ENCODE results near the gene ERCC8.
"Not testable (repeated sequence)": the region's sequence is repeated elsewhere in the genome, so short reads cannot be mapped to it uniquely, and the experiment has no call there.

Gene ERCC8, protein sequence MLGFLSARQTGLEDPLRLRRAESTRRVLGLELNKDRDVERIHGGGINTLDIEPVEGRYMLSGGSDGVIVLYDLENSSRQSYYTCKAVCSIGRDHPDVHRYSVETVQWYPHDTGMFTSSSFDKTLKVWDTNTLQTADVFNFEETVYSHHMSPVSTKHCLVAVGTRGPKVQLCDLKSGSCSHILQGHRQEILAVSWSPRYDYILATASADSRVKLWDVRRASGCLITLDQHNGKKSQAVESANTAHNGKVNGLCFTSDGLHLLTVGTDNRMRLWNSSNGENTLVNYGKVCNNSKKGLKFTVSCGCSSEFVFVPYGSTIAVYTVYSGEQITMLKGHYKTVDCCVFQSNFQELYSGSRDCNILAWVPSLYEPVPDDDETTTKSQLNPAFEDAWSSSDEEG

DNA sequence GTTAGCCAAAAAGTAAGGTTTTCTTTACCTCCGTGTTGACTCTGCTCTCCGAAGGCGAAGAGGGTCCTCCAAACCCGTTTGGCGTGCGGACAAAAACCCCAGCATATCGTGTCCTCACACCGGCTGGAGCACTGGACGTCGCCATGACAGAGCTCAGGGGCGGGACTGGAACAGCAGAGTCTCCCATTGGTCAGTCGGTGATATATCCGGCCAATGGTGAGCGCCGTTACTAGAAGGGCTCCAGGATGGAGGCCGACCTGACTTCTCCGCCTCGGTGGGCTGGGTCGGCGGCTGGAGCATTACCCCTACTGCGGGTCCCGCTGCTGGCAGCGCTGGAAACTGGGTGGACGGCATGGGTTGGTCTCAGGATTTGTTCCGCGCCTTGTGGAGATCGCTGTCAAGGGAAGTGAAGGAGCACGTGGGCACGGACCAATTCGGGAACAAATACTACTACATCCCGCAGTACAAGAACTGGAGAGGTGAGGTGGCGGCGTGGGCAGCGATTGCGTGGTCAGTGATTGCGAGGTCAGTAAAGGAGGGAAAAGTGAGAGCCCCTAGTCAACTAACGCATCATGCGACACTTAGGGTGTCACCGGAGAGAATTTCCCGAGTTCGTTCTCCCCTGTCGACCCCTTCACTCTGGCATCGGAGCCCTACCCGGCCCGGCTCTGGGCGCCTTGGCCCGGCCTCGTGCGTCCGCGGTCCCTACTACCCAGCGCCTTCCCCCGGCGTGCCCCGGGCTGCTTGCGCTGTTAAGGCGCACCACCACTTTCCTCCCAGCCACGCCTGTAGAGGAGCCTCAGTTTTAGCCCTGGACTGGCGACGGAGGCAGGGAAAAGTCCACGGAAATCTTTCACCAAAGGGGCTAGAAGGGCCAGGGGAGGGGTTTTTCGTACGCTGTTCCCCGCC, at the start of gene ERCC8, which contains the start of gene NDUFAF2:
TSS of gene ERCC8 (minus strand) at position 167 of the 909 bp plus-strand sequence. CDS start at position 105, 62 bp downstream.
TSS of gene NDUFAF2 (plus strand) at position 302 of the 909 bp plus-strand sequence. CDS start at position 353, 51 bp downstream.
- peak; percentile 75 to 76 for DNase-seq

DNA sequence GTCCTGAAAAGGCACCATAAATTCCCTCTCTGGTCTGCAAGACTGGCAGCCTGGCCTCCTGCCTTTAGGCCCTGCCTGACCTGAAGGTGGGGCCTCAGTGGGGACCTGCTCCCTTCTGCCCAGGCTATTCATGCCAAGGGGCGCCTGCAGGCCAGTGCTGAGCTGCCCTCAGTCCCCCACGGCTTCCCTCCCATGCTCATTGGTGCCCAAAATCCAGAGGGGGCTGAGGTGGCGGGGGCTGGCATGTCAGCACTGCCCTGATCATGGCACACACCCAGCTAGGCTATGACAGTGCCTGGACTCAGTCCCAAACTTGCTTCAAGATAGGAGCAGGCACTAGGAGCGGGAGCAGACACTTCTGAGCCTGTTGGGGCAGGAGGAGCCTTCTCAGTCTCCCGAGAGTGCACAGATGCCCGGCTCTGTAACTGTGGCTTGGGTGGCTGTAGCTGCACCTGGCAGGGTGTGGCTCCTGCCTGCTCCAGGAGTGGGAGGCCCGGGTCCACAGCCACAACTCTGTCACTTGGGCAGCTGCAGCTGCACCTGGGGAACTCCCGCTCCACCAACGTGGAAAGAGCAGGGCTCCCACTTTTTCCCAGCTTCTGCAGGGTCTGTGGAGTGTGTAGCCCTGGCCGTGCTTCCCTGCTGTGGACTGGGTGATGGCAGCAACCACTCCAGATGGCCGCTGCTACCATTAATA, 49.2 kb upstream of the ERCC8 start:
- DNase-seq, result no peak

DNA sequence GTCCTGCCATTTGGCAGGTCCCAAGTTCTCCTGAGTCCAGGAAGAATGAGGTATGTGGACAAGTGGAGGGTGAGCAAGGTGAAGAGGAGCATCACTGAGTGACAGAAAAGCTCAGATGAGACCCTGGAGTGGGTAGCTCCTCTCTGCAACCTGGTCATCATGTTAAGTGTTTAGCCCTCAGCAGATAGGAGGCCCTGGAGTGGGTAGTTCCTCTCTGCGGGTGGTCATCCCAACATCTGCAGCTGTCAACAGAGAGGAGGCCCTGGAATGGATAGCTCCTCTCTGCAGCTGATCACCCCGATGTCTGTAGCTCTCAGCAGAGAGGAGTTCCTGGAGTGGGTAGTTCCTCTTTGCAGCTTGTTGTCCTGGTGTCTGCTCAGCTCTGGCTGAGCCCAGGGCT, 48.6 kb upstream of the ERCC8 start:
- no peak for DNase-seq

DNA sequence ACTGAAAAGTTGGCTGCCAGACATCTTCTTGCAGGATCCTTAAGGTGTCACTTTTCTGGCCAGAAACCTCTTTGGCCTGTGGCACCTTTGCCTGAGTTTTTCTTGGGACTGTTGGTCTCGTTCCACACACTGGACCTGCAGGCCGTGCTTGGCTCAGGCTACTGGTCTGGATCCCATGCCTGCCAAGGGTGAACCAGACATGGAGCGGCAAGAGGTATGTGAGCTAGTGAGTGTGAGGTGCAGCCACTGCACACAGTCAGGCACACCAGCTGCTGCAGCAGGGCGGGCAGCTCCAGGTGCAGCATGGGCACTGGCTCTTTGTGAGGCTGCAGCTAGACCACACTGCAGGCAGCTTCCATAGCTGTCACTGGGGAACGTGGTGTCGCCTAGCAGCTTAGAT, 48.0 kb upstream of the ERCC8 start:
- no peak for DNase-seq

DNA sequence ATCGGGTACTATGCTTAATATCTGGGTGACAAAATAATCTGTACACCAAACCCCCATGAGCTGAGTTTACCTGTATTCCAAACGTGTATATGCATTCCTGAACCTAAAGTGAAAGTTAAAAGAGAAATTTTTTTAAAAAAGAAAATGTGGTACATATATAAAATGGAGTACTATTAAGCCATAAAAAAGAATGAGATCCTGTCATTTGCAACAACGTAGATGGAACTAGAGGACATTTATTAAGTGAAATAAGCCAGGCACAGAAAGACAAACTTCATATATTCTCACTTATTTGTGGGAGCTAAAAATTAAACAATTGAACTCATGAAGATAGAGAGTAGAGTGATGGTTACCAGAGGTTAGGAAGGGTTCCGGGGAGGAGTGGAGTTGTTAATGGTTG, 44.9 kb upstream of the ERCC8 start:
- DNase-seq, result no peak

DNA sequence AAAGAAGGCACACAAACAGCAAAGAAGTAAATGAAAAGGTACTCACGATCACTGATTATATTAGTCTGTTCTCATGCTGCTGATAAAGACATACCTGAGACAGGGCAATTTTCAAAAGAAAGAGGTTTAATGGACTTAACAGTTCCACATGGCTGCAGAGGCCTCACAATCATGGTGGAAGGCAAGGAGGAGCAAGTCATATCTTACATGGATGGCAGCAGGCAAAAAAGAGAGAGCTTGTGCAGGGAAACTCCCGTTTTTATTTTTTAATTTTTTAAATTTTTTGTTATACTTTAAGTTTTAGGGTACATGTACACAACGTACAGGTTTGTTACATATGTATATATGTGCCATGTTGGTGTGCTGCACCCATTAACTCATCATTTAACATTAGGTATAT, 37.3 kb upstream of the ERCC8 start:
- not testable (repeated sequence) for DNase-seq

DNA sequence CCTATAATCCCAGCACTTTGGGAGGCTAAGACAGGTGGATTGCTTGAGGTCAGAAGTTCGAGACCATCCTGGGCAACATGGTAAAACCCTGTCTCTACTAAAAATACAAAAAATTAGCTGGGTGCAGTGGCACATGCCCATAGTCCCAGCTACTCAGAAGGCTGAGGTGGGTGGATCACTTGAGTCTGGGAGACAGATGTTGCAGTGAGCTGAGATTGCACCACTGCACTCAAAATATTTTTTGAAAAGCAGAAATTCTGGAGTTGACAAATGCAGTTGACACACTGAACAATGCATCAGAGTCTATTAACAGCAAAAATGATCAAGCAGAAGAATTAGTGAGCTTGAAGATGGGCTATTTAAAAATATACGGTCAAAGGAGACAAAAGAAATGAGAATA, 35.6 kb upstream of the ERCC8 start:
- no peak for DNase-seq

DNA sequence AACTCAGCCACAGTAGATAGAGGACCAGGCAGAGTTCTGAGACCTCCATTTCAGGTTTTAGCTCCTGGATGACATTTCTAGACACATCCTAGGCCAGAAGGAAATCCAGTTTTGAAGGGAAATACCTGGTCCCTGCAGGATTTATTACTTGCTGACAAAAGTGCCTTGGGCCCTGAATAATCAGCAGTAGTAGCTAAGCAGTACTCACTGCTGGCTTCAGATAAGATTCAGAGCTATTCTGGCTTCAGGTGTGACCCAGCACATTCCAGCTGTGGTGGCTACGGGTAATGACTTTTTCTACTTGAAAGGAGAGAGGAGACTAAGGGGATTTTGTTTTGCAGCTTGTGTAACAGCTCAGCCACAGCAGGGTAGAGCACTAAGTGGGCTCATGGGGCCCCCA, 34.1 kb upstream of the ERCC8 start:
- no peak for DNase-seq

DNA sequence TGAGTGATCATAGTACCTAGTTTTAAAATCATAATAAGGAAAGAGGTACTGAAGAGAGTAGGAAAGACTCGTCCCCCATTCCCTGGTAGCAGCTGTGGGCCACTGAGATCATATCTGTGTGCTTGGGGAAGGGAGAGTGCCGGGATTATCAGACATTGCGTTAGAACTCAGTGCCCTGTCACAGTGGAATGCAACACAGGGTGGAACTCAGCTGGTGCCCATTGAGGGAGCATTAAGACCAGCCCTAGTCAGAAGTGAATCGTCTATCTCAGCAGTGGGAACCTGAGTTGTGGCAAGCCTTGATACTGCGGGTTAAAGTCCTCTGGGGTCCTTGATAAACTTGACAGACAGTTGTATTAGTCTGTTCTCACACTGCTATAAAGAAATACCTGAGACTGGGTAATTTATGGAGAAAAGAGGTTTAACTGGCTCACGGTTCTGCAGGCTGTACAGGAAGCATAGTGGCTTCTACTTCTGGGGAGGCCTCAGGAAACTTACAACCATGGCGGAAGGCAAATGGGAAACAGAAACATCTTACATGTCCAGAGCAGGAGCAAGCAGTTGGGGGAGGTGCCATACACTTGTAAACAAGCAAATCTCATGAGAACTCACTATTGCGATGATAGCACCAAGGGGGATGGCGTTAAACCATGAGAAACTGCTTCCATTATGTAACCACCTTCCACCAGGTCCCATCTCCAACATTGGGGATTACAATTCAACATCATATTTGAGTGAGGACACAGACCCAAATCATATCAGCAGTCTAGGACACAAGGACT, 33.3 kb upstream of the ERCC8 start:
- no peak for DNase-seq

DNA sequence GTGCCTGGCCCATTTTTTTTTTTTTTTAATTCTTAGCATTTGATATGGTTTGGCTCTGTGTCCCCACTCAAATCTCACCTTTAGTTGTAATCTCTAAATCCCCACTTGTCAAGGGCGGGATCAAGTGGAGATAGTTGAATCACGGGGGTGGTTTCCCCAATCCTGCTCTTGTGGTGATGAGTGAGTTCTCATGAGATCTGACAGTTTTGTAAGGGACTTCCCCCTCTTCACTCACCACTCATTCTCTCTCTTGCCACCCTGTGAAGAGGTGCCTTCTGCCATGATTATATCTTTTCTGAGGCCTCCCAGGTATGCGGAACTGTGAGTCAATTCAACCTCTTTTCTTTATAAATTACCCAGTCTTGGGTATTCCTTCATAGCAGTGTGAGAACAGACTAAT, 27.4 kb upstream of the ERCC8 start:
- peak; percentile 27 to 37 for DNase-seq

DNA sequence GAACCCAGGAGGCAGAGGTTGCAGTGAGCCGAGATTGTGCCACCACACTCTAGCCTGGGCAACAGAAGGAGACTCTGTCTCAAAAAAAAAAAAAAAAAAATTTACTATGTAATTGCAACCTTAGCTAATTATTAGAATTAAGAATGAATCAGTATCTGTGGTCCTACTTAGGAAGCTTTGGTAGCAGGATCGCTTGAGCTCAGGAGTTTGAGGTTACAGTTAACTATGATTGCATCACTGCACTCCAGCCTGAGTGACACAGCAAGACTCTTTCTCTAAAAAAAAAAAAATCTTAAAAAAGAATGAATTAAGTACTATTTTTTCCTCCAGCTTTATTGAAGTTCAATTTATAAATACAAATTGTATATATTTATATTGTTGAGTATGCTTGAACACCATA, 16.8 kb upstream of the ERCC8 start:
- no peak for DNase-seq

DNA sequence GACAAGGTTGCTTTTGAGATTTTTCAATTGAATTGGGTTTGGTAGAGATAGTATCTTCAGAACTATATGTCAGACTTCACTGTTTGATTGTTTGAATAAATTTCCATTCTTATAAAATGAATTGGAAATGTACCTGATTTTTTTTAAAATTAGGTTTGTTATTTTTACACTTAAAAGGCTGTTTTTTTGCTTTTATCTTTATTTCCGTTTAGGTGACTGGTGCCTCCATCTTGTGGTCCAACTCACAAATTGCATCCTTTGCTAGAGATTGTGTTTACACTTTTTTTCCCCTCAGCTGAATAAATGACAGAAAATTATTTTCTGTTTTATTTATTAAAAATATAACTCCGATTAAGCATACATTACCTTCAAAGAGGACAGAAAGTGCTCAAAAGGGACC, 15.7 kb upstream of the ERCC8 start:
- no peak for DNase-seq

DNA sequence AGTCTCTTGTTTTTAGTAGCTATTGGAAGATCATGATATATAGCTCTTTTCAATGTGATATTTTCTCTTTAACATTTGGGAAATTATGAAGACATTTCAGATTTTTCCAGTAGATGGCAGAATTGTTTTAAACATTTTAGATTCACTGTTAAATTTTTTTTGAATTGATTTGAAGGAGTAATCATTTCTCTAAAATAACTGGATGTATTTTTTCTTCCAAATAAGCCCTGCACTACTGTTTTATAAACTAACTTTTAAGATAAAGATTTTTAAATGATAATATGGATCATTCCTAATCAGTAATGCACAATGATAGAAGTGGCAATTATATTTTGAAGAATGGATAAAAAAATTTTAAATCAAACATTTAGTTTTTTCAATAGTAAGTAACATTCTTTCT, 14.3 kb upstream of the ERCC8 start:
- no peak for DNase-seq

DNA sequence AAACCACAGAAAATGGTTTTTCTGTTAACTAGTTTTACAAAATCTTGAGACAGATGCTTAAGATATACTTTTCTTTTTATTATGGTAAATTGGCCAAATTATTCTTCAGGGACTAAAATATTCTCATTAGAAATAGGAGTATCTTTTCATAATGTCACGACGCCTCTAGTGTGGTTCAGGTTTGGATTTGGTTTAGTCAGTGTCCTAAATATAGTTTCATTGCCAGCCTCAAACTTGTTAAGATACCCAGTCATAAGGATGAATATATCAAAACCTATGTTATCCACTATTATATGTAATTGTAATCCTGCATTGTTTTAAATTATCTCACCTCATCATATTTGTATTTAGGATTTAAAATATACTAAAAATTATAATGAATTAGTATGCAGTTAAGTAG, 13.8 kb upstream of the ERCC8 start:
- no peak for DNase-seq

DNA sequence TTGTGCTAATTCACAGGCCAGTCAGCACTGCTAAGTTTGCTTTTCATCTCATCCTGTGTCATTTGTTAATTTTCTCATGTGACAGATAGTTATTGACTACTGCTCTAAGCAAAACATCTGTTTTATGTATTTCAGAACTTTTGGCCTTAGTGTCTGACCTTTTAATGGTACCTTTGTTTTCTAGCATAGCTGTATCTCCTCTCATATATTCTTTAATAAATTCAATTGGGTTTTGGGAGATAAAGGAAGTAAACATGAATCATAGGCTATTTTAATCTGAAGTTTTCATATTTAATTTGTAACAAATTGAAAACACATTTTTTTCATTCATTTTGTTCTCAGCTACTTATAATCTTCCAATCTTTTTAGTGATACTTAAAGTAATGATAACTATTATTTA, 13.2 kb upstream of the ERCC8 start:
- no peak for DNase-seq

DNA sequence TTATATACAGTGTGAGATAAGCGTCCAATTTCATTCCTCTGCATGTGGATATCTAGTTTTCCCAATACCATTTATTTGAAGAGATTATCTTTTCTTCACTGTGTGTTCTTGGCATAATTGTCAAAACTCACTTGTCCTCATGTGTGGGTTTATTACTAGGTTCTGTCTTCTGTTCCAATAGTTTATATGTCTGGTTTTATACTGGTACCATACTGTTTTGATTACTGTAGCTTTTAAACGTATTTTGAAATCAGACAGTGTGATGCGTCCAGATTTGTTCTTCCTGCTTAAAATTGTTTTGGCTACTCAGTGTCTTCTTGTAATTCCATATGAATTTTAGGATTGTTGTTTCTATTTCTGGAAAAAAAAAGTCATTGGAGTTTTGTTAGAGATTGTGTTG, 10.4 kb upstream of the ERCC8 start:
- no peak for DNase-seq

DNA sequence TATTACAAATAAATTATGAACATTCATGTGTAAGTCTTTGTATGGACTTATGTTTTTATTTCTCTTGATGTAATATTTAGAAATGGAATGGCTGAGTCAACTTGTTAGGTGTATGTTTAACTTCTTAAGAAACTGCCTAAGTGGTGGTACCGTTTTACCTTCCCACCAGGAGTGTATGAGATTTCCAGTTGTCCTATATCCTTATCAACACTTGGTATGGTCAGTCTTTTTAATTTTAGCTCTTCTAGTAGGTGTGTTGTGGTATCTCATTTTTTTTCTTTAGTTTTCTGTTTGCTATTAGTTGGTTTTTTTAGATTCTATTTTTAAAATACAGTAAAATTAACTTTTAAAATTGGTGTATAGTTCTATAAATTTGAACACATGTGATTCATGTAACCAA, 3.9 kb upstream of the ERCC8 start:
- DNase-seq, result no peak

DNA sequence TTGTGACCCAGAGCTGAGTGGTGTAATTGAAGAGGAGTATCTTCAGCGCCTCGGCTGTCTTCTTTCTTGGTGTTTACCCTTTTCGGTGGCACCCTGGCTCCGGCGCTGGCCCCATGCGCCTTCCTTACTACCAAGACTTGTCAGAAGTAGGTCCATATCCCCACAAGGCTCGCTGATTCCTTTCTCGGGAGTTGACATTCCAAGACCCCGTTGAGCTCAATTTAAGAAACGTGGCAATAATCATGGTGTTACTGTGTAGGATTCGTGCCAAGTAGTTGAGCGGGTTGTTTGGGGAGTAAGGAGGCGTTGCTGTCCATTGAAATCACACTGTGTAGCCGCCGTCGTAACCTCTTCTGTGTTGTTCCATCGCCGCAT, 930 bp upstream of the ERCC8 start:
- DNase-seq, result peak in 1 of 2 donors; percentile 15

DNA sequence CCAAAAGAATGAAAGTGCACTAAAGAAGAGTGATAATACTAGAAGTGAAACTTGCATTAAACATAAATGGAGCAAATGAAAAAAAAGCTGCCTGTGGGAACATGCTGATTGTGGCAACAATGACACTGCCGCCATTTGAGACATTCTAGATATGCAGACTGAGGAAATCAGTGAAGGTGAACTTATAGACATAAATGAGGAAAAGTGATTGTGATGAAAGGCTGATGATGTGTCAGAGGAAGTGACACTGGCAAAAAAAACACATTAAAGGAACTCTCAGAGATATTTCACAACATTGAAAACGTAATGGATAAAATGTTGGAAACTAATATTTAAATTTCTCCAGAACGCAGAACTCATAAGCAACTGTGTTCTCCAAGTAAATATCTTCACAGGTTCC, 1.2 kb downstream of the ERCC8 start:
- DNase-seq, result no peak

DNA sequence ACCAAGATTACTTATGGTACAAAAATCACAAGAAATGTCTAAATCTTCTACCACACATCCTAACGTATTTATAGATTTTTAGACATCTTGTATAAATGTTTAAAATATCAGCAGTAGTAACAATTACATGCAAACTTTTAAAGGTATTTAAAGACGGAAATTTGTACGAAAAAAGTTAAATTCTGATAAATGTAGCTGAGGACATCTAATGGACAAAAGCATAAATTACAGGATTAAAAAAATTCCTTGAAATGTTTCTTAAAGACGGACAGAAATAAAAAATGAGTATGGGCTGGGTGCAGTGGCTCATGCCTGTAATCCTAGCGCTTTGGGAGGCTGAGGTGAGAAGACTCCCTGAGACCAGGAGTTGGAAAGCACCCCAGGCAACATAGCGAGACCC, 15.8 kb downstream of the ERCC8 start:
- DNase-seq, result no peak

DNA sequence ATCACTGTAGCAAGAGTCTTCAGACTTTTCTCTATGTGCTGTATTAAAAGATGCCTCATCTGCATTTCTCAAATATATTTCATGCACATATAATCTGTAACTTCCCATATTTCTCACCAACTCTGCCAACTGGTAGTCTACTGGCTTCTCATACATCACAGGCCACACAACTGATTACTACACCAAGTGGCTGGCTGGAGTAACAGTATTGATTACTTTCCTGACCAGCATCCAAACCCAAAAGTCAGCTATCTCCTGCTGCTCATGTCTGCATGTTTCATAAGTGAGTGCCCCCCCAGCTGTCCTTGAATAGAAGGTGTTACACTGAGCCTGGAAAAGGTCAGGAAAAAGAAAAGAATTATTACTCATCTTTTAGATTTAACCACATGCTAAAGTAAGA, 17.4 kb downstream of the ERCC8 start:
- no peak for DNase-seq

DNA sequence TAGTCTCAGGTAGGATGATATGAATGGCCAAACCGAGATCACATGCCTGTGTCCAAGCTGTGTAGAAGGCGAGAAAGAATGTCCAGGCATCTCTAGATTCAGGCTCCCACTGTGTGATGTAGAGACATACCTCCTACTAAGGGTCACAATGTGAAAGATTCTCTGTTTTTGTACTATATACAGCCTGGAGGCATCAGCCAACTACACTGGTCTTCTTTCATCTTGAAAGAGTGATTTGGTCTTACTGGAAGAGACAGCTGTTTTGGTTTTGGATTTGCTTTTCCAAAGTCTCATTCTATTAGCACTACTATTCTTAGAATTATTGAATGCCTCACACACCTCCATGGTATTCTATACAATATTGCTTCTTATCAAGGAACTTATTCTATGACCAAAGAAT, 26.4 kb downstream of the ERCC8 start:
- no peak for DNase-seq

DNA sequence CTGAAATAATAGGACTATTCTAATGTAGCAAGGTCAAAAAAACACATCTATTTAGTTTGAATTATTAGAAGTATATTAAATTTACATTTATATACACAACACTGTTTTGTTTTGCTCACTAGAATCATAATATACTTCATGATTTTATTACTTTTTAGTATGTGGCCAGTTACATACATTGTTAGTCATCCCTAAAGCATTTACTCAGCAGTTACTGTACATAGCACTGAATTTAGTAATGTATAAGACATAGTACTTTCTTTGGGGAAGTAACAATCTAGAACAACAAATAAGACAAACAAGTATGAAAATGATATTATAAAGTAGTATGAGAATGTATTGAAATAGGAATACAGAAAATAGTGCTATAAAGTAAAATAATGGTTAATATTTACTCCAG, 28.2 kb downstream of the ERCC8 start:
- no peak for DNase-seq

Measured in stimulated activated CD4-positive, alpha-beta T cell treated with anti-CD3 and anti-CD28 coated beads, Interleukin-2, amount 100 ng/mL, for 48 hours (primary cell).